22Rv1 (cell line): ENCODE measurements around the gene OR10H1.
A peak's percentile ranks its signal among the peaks of the same experiment; 100 is the strongest.
"Not testable (repeated sequence)": the region's sequence is repeated elsewhere in the genome, so short reads cannot be mapped to it uniquely, and the experiment has no call there.

Experiments
- H3K27ac ChIP-seq: fragments of 450-650 bp; 2 replicates; pipeline ENCODE4 v1.5.1; 2017
- CTCF ChIP-seq: fragments of 450-650 bp; IDR thresholded peaks from 2 replicates; pipeline ENCODE4 v1.5.1; 2017; ENCODE audit warnings: mild to moderate bottlenecking
- ZFX ChIP-seq: fragments of 450-650 bp; IDR thresholded peaks from 2 replicates; pipeline ENCODE4 v1.6.1; 2017; ENCODE audit warnings: antibody characterized with exemption, borderline replicate concordance

The OR10H1 gene

GRCh38 chr19:15846923-15847322 is 31.5 kb upstream of the OR10H1 start:
- H3K27ac ChIP-seq = no peak overlapping the region
- no peak for TF ChIP-seq ZFX
- TF ChIP-seq CTCF = no peak

GRCh38 chr19:15843894-15844222 is 28.4 kb upstream of the OR10H1 start:
- H3K27ac ChIP-seq = not testable (repeated sequence)

- H3K27ac ChIP-seq = no peak overlapping the region
- TF ChIP-seq CTCF (no peak), ZFX (no peak)
These were observed 27.9 kb upstream of the OR10H1 start for GRCh38 chr19:15843203-15843893.

GRCh38 chr19:15841875-15842569 is 26.6 kb upstream of the OR10H1 start:
- TF ChIP-seq ZFX (no peak), CTCF (peak; percentile 39)
- H3K27ac ChIP-seq = no peak overlapping the region

GRCh38 chr19:15840833-15841232 is 25.4 kb upstream of the OR10H1 start:
- H3K27ac ChIP-seq = no peak overlapping the region

GRCh38 chr19:15839888-15840287 is 24.4 kb upstream of the OR10H1 start:
- H3K27ac ChIP-seq = not testable (repeated sequence)

More at GRCh38 chr19:15840833-15841232, 25.4 kb upstream of the OR10H1 start:
- TF ChIP-seq CTCF (no peak), ZFX (no peak)

GRCh38 chr19:15838351-15838750 is 22.9 kb upstream of the OR10H1 start:
- TF ChIP-seq CTCF (no peak), ZFX (no peak)
- H3K27ac ChIP-seq = no peak overlapping the region

GRCh38 chr19:15837221-15837731 is 21.8 kb upstream of the OR10H1 start:
- peak overlapping the region; percentile 75 for H3K27ac ChIP-seq
- TF ChIP-seq ZFX (no peak), CTCF (no peak)
